Neural cell (in vitro differentiated cells): Measurements from ENCODE around the gene IWS1.

Experiments used
- EP300 ChIP-seq: fragments of 450-650 bp; conservative IDR thresholded peaks from 2 replicates; pipeline ENCODE4 v1.6.1; 2014; ENCODE audit warnings: antibody characterized with exemption, mild to moderate bottlenecking, moderate library complexity; ENCODE audit not compliant: poor library complexity, severe bottlenecking
- TF ChIP-seq, protein P1 (sequence below): fragments of 450-650 bp; IDR thresholded peaks from 2 replicates; pipeline ENCODE4 v1.5.1; 2014; ENCODE audit warnings: antibody characterized with exemption, mild to moderate bottlenecking, moderate library complexity; ENCODE audit not compliant: poor library complexity, severe bottlenecking

DNA sequence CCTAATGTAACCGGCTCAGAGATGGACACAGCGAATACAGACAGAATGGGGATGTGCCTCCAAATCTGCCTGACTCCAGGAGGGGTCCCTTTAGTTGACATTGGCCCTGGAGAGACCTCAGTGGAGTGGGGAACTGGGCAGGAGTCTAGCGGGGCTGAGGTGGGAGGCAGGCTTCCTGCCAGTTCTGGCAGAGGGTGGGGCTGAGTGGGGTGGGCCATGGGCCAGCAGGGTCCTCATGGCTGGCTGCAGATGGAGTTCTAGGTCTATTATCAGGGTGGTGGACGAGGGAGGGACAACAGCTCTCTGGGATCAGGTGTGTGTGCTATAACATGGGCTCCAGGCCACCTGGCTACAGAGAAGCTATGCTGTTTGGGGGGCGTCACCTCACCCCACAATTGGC, 86.9 kb downstream of the IWS1 start:
- TF ChIP-seq, protein P1, sequence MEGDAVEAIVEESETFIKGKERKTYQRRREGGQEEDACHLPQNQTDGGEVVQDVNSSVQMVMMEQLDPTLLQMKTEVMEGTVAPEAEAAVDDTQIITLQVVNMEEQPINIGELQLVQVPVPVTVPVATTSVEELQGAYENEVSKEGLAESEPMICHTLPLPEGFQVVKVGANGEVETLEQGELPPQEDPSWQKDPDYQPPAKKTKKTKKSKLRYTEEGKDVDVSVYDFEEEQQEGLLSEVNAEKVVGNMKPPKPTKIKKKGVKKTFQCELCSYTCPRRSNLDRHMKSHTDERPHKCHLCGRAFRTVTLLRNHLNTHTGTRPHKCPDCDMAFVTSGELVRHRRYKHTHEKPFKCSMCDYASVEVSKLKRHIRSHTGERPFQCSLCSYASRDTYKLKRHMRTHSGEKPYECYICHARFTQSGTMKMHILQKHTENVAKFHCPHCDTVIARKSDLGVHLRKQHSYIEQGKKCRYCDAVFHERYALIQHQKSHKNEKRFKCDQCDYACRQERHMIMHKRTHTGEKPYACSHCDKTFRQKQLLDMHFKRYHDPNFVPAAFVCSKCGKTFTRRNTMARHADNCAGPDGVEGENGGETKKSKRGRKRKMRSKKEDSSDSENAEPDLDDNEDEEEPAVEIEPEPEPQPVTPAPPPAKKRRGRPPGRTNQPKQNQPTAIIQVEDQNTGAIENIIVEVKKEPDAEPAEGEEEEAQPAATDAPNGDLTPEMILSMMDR: no peak
- TF ChIP-seq EP300: no peak
